SK-N-MC (cell line): ENCODE data around the gene TBC1D30.

Experiments used
- EZH2 ChIP-seq: fragments of 200-600 bp; sonication (generic); IDR thresholded peaks from one replicate; pipeline ENCODE4 v1.6.1; 2017; ENCODE audit warnings: antibody characterized with exemption
- POLR2AphosphoS5 ChIP-seq: IDR thresholded peaks from 2 replicates; pipeline ENCODE4 v1.6.1; 2012; ENCODE audit warnings: mild to moderate bottlenecking, low read depth, low read length, borderline replicate concordance

- TF ChIP-seq POLR2AphosphoS5 (no peak), EZH2 (no peak)
Observed at GRCh38 chr12:64893961-64894360, 69.5 kb downstream of the TBC1D30 start.
